ENCODE results near the gene UQCR10. TPM values are rescaled to one million over a fixed set of nuclear protein-coding genes. Genes with fewer than 3 reads are reported as not detected.

Gene UQCR10
- total RNA-seq, 1 experiment from 2014 or later = 126 TPM

- no peak for DNase-seq (ENCODE audit: low read depth)
Observed at GRCh38 chr22:29798318-29798717, 31.1 kb downstream of the UQCR10 start.

GRCh38 chr22:29798801-29799200 lies 31.6 kb downstream of the UQCR10 start:
- DNase-seq (ENCODE audit: low read depth) = no peak

- DNase-seq (ENCODE audit: low read depth) = peak; percentile 96
Observed at GRCh38 chr22:29799217-29799680, 32.1 kb downstream of the UQCR10 start.

GRCh38 chr22:29801153-29801552 lies 34.0 kb downstream of the UQCR10 start:
- DNase-seq (ENCODE audit: low read depth) = no peak

- DNase-seq (ENCODE audit: low read depth) = no peak
Observed at GRCh38 chr22:29801796-29802195, 34.6 kb downstream of the UQCR10 start.

- DNase-seq (ENCODE audit: low read depth) = no peak
Observed at GRCh38 chr22:29803190-29803589, 36.0 kb downstream of the UQCR10 start.

- no peak for DNase-seq (ENCODE audit: low read depth)
Observed at GRCh38 chr22:29804985-29805384, 37.8 kb downstream of the UQCR10 start.

- no peak for DNase-seq (ENCODE audit: low read depth)
Observed at GRCh38 chr22:29806196-29806595, 39.0 kb downstream of the UQCR10 start.

GRCh38 chr22:29810216-29810615 lies 43.0 kb downstream of the UQCR10 start:
- no peak for DNase-seq (ENCODE audit: low read depth)

GRCh38 chr22:29811377-29811776 lies 44.2 kb downstream of the UQCR10 start:
- DNase-seq (ENCODE audit: low read depth) = no peak

- no peak for DNase-seq (ENCODE audit: low read depth)
Observed at GRCh38 chr22:29813126-29813525, 46.0 kb downstream of the UQCR10 start.

GRCh38 chr22:29813563-29813962 lies 46.4 kb downstream of the UQCR10 start:
- peak; percentile 48 for DNase-seq (ENCODE audit: low read depth)

GRCh38 chr22:29814003-29814402 lies 46.8 kb downstream of the UQCR10 start:
- no peak for DNase-seq (ENCODE audit: low read depth)

GRCh38 chr22:29815580-29815979 lies 48.4 kb downstream of the UQCR10 start:
- DNase-seq (ENCODE audit: low read depth) = no peak

- DNase-seq (ENCODE audit: low read depth) = no peak
Observed at GRCh38 chr22:29816128-29816527, 49.0 kb downstream of the UQCR10 start.

- no peak for DNase-seq (ENCODE audit: low read depth)
Observed at GRCh38 chr22:29816539-29816938, 49.4 kb downstream of the UQCR10 start.

- DNase-seq (ENCODE audit: low read depth) = no peak
Observed at GRCh38 chr22:29816980-29817379, 49.8 kb downstream of the UQCR10 start.

GRCh38 chr22:29817724-29818123 lies 50.6 kb downstream of the UQCR10 start:
- no peak for DNase-seq (ENCODE audit: low read depth)

GRCh38 chr22:29819501-29819900 lies 52.3 kb downstream of the UQCR10 start:
- no peak for DNase-seq (ENCODE audit: low read depth)

Other genes with a start within 250 kb of the UQCR10 start
- gene THOC5, start 213.6 kb upstream of the UQCR10 start, total RNA-seq (2014; rRNA removed; shearing (Covaris generic)) = 22.3 and 30.5 TPM in 2 replicates
- gene NIPSNAP1, start 186.3 kb upstream of the UQCR10 start, total RNA-seq (2014; rRNA removed; shearing (Covaris generic)) = 67.4 and 71.3 TPM in 2 replicates
- gene NF2, start 163.7 kb upstream of the UQCR10 start, total RNA-seq (2014; rRNA removed; shearing (Covaris generic)) = 50.5 and 86.0 TPM in 2 replicates
- 0.52 and 1.7 TPM in 2 replicates for gene CABP7, start 47.4 kb upstream of the UQCR10 start, total RNA-seq (2014; rRNA removed; shearing (Covaris generic))
- 19.4 and 27.5 TPM in 2 replicates for gene ZMAT5, start 362 bp upstream of the UQCR10 start, total RNA-seq (2014; rRNA removed; shearing (Covaris generic))
- 14.8 and 28.7 TPM in 2 replicates for gene ASCC2, start 70.9 kb downstream of the UQCR10 start, total RNA-seq (2014; rRNA removed; shearing (Covaris generic))
- 9.3 and 16.7 TPM in 2 replicates for gene MTMR3, start 115.8 kb downstream of the UQCR10 start, total RNA-seq (2014; rRNA removed; shearing (Covaris generic))

Measured in M059J (cell line).